Keratinocyte (primary cell): Measurements from ENCODE around the gene RAP1GAP2. TPM values are rescaled to one million over a fixed set of nuclear protein-coding genes. Genes with fewer than 3 reads are reported as not detected.

Experiments
- DNase-seq: peaks from one replicate; pipeline ENCODE4 v3.0.0-alpha.2; 2011; ENCODE audit warnings: low read depth, missing footprints, low spot score
- FAIRE-seq: peaks from 2 replicates; lab custom pipeline; 2011; peaks lifted over from hg19 to GRCh38; lab: Jason Lieb, UNC
- H2AFZ ChIP-seq: 2 replicates; pipeline ENCODE4 v1.6.0; 2012; ENCODE audit warnings: low read length, control low read depth, inconsistent platforms; ENCODE audit not compliant: control insufficient read depth
- H3K27ac ChIP-seq: 2 replicates; pipeline ENCODE4 v1.5.1; 2011; ENCODE audit warnings: low read length; ENCODE audit not compliant: control insufficient read depth, insufficient read depth
- H3K27me3 ChIP-seq: 3 replicates; pipeline ENCODE4 v1.6.0; 2011; ENCODE audit warnings: low read length; ENCODE audit not compliant: control insufficient read depth, insufficient read depth; ENCODE audit errors: extremely low read depth
- H3K36me3 ChIP-seq, 2 experiments: 2 replicates in 1 of 2; 3 replicates in 1 of 2; pipeline ENCODE4 v1.5.1; 2011; ENCODE audit warnings: low read length in 2 of 2, mild to moderate bottlenecking in 1 of 2; ENCODE audit not compliant: control insufficient read depth in 2 of 2, insufficient read depth in 2 of 2; ENCODE audit errors: extremely low read depth in 1 of 2
- H3K4me1 ChIP-seq: 3 replicates; pipeline ENCODE4 v1.5.1; 2011; ENCODE audit warnings: low read length; ENCODE audit not compliant: control insufficient read depth, insufficient read depth; ENCODE audit errors: extremely low read depth
- H3K4me2 ChIP-seq: 3 replicates; pipeline ENCODE4 v1.6.0; 2011; ENCODE audit warnings: low read depth, low read length; ENCODE audit not compliant: control insufficient read depth, insufficient read depth; ENCODE audit errors: extremely low read depth
- H3K4me3 ChIP-seq, 3 experiments: fragments of 200-600 bp in 1 of 3; sonication (generic) in 1 of 3; 2 replicates in 2 of 3; 3 replicates in 1 of 3; pipeline ENCODE4 v1.5.1; 2011 to 2016; ENCODE audit warnings: low read length in 3 of 3, mild to moderate bottlenecking in 3 of 3, control low read depth in 2 of 3, inconsistent platforms in 1 of 3, low read depth in 1 of 3, mixed read lengths in 1 of 3, mixed run types in 1 of 3, moderate library complexity in 1 of 3; ENCODE audit not compliant: control insufficient read depth in 2 of 3, insufficient read depth in 2 of 3; ENCODE audit errors: extremely low read depth in 1 of 3
- H3K79me2 ChIP-seq: 2 replicates; pipeline ENCODE4 v1.6.0; 2012; ENCODE audit warnings: low read length; ENCODE audit not compliant: control insufficient read depth, insufficient read depth
- H3K9ac ChIP-seq: 3 replicates; pipeline ENCODE4 v1.6.0; 2011; ENCODE audit warnings: low read length; ENCODE audit not compliant: control insufficient read depth, insufficient read depth; ENCODE audit errors: extremely low read depth
- H3K9me1 ChIP-seq: 3 replicates; pipeline ENCODE4 v1.6.0; 2011; ENCODE audit warnings: low read length; ENCODE audit not compliant: control insufficient read depth, insufficient read depth; ENCODE audit errors: extremely low read depth
- H3K9me3 ChIP-seq: 2 replicates; pipeline ENCODE4 v1.5.1; 2012; ENCODE audit warnings: low read depth, low read length; ENCODE audit not compliant: control insufficient read depth
- H4K20me1 ChIP-seq: 3 replicates; pipeline ENCODE4 v1.6.0; 2011; ENCODE audit warnings: low read length; ENCODE audit not compliant: control insufficient read depth, insufficient read depth; ENCODE audit errors: extremely low read depth
- EZH2 ChIP-seq: IDR thresholded peaks from one replicate; pipeline ENCODE4 v1.6.1; 2012; ENCODE audit warnings: inconsistent platforms, mild to moderate bottlenecking, low read length, moderate library complexity
- dilution Hi-C: fragments of 300-500 bp; cut with MboI; formaldehyde crosslinking; loops from one replicate; pipeline ENCODE4 v1.7.0; 2020; ENCODE audit warnings: low sequenced_read_pairs; ENCODE audit not compliant: extremely low pct_ligation_motif_present
- polyA plus RNA-seq, 5 experiments: library from polyadenylated mRNA; depleted of rRNA in 3 of 5; stranded (reverse) in 3 of 5; stranded (forward) in 1 of 5; unstranded in 1 of 5; fragments of >200 nt; gene quantifications; 1 replicate in 1 of 5; 2 replicates in 3 of 5; 3 replicates in 1 of 5; pipeline versions ENCODE4 v1.2.1 to v1.2.3, GENCODE V29; 2011 to 2012; ENCODE audit warnings: missing spikeins in 2 of 5, low read depth in 1 of 5, low replicate concordance in 1 of 5
- TF ChIP-seq, protein P1 (sequence below), 3 experiments: IDR thresholded peaks in 1 of 3; conservative IDR thresholded peaks in 1 of 3; optimal IDR thresholded peaks in 1 of 3; 2 replicates in 2 of 3; 3 replicates in 1 of 3; pipeline versions ENCODE3 to v1.5.1; 2011; ENCODE audit warnings: low read length in 3 of 3, mild to moderate bottlenecking in 3 of 3, moderate library complexity in 2 of 3, control low read depth in 1 of 3, inconsistent platforms in 1 of 3; ENCODE audit not compliant: insufficient read depth in 2 of 3; ENCODE audit errors: extremely low read depth in 1 of 3

RAP1GAP2 gene
- polyA plus RNA-seq, 1 donor (not counting 4 experiments of a cell fraction or from before 2014, with no cell fraction given): 13.6 TPM

DNA sequence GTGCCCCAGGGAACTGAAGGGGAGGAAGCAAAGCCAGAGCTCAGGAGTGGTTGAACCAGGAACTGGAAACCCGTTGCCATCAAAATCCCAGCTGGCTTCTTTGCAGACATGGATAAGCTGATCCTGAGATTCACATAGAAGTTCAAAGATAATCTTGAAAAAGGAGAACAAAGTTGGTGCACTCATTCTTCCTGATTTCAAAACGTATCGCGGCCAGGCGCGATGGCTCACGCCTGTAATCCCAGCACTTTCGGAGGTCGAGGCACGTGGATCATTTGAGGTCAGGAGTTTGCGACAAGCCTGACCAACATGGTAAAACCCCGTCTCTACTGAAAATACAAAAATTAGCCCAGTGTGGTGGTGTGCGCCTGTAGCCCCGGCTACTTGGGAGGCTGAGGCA is 7.1 kb downstream of the RAP1GAP2 start:
- H3K9ac ChIP-seq: no peak overlapping the region
- H3K9me3 ChIP-seq: no peaks in the 10 kb centered on the region
- H3K27me3 ChIP-seq: peaks cover 27% of the 10 kb centered on the region
- DNase-seq (no peak), FAIRE-seq (no peak)
- H3K9me1 ChIP-seq: no peaks in the 10 kb centered on the region
- TF ChIP-seq EZH2: no peak
- TF ChIP-seq, protein P1, sequence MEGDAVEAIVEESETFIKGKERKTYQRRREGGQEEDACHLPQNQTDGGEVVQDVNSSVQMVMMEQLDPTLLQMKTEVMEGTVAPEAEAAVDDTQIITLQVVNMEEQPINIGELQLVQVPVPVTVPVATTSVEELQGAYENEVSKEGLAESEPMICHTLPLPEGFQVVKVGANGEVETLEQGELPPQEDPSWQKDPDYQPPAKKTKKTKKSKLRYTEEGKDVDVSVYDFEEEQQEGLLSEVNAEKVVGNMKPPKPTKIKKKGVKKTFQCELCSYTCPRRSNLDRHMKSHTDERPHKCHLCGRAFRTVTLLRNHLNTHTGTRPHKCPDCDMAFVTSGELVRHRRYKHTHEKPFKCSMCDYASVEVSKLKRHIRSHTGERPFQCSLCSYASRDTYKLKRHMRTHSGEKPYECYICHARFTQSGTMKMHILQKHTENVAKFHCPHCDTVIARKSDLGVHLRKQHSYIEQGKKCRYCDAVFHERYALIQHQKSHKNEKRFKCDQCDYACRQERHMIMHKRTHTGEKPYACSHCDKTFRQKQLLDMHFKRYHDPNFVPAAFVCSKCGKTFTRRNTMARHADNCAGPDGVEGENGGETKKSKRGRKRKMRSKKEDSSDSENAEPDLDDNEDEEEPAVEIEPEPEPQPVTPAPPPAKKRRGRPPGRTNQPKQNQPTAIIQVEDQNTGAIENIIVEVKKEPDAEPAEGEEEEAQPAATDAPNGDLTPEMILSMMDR (optimal IDR thresholded peaks at IDR 0.05 in 1 of 3, IDR thresholded peaks at IDR 0.05 in 1 of 3, conservative IDR thresholded peaks at IDR 0.05 in 1 of 3; ENCODE audit: extremely low read depth in 1 of 3, insufficient read depth in 2 of 3, low read length in 3 of 3): no peak
- H3K4me2 ChIP-seq: no peak overlapping the region
- H3K4me3 ChIP-seq: no peak overlapping the region
- H3K27ac ChIP-seq: no peak overlapping the region
- H3K36me3 ChIP-seq: no peaks in the 10 kb centered on the region
- H3K79me2 ChIP-seq: no peaks in the 10 kb centered on the region
- no peak overlapping the region for H2AFZ ChIP-seq
- H3K4me1 ChIP-seq: no peaks in the 10 kb centered on the region
- H4K20me1 ChIP-seq: no peaks in the 10 kb centered on the region
- dilution Hi-C loops: no loop called here

DNA sequence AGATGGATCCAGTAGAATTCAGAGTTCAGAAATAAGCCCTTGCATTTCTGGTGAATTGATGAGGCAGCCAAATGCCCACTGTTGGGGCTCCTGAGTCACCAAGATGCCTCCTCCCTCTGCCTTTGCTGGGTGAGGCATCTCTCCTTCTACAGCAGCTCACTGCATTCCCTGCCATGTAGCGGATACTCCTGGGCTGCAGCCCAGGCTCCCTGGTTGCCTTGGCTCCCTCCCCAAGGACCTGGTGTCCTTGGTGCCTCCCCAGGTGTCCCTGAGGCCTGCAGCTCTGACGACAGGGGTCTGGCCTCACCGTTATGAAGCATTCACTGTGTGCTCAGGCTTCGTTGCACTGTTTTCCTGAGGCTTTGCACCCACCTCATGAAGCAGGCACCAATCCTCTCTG is 7.7 kb downstream of the RAP1GAP2 start:
- H3K36me3 ChIP-seq: no peaks in the 10 kb centered on the region
- H3K4me2 ChIP-seq: no peak overlapping the region
- DNase-seq (no peak), FAIRE-seq (no peak)
- H3K27ac ChIP-seq: no peak overlapping the region
- TF ChIP-seq, protein P1 (optimal IDR thresholded peaks at IDR 0.05 in 1 of 3, IDR thresholded peaks at IDR 0.05 in 1 of 3, conservative IDR thresholded peaks at IDR 0.05 in 1 of 3; ENCODE audit: extremely low read depth in 1 of 3, insufficient read depth in 2 of 3, low read length in 3 of 3): no peak
- TF ChIP-seq EZH2: no peak
- H3K79me2 ChIP-seq: no peaks in the 10 kb centered on the region
- H3K9ac ChIP-seq: no peak overlapping the region
- H4K20me1 ChIP-seq: no peaks in the 10 kb centered on the region
- no peaks in the 10 kb centered on the region for H3K9me3 ChIP-seq
- no peak overlapping the region for H2AFZ ChIP-seq
- H3K27me3 ChIP-seq: peaks cover 26% of the 10 kb centered on the region
- dilution Hi-C loops: no loop called here
- no peaks in the 10 kb centered on the region for H3K9me1 ChIP-seq
- H3K4me3 ChIP-seq: no peak overlapping the region
- no peaks in the 10 kb centered on the region for H3K4me1 ChIP-seq
